Raji (cell line): ENCODE data around the gene RCBTB1.

Experiments
- POLR2A ChIP-seq: IDR thresholded peaks from 2 replicates; pipeline ENCODE4 v1.6.1; 2011; ENCODE audit warnings: low read depth, low read length, control low read depth; ENCODE audit not compliant: insufficient read depth

Gene RCBTB1

GRCh38 chr13:49539313-49539712, 46.0 kb downstream of the RCBTB1 start:
- no peak for TF ChIP-seq POLR2A

GRCh38 chr13:49538404-49538803, 47.0 kb downstream of the RCBTB1 start:
- TF ChIP-seq POLR2A: no peak

- TF ChIP-seq POLR2A: no peak
Observed at GRCh38 chr13:49536144-49536873, 49.0 kb downstream of the RCBTB1 start.

GRCh38 chr13:49533591-49534269, 51.6 kb downstream of the RCBTB1 start:
- TF ChIP-seq POLR2A: no peak

- TF ChIP-seq POLR2A: no peak
Observed at GRCh38 chr13:49533011-49533410, 52.3 kb downstream of the RCBTB1 start.

- TF ChIP-seq POLR2A: no peak
Observed at GRCh38 chr13:49532593-49532992, 52.8 kb downstream of the RCBTB1 start.

- TF ChIP-seq POLR2A: no peak
Observed at GRCh38 chr13:49530457-49530856, 54.9 kb downstream of the RCBTB1 start.

GRCh38 chr13:49528161-49528560, 57.2 kb downstream of the RCBTB1 start:
- no peak for TF ChIP-seq POLR2A

- no peak for TF ChIP-seq POLR2A
Observed at GRCh38 chr13:49527123-49527522, 58.2 kb downstream of the RCBTB1 start.

GRCh38 chr13:49524740-49525501, 60.4 kb downstream of the RCBTB1 start:
- TF ChIP-seq POLR2A: no peak

- TF ChIP-seq POLR2A: no peak
Observed at GRCh38 chr13:49521224-49521623, 64.1 kb downstream of the RCBTB1 start.

GRCh38 chr13:49517461-49517860, 67.9 kb downstream of the RCBTB1 start:
- no peak for TF ChIP-seq POLR2A

- no peak for TF ChIP-seq POLR2A
Observed at GRCh38 chr13:49516467-49516866, 68.9 kb downstream of the RCBTB1 start.

GRCh38 chr13:49512578-49512977, 72.8 kb downstream of the RCBTB1 start:
- TF ChIP-seq POLR2A: no peak

- no peak for TF ChIP-seq POLR2A
Observed at GRCh38 chr13:49503951-49504350, 81.4 kb downstream of the RCBTB1 start.

GRCh38 chr13:49502954-49503353, 82.4 kb downstream of the RCBTB1 start:
- no peak for TF ChIP-seq POLR2A
